Fibroblast of villous mesenchyme (primary cell): Measurements from ENCODE around the gene HNRNPF. TPM values are rescaled to one million over a fixed set of nuclear protein-coding genes. Genes with fewer than 3 reads are reported as not detected.
A peak's percentile ranks its signal among the peaks of the same experiment; 100 is the strongest.

ENCODE experiments used
- DNase-seq: peaks from one replicate; pipeline ENCODE4 v3.0.0-alpha.2; 2010; ENCODE audit warnings: low read depth
- H3K4me3 ChIP-seq: 2 replicates; pipeline ENCODE4 v1.5.1; 2011; ENCODE audit warnings: low read depth, mild to moderate bottlenecking, low read length
- total RNA-seq: library from RNA; depleted of rRNA; stranded (reverse); fragments of >200 nt; gene quantifications from 2 replicates; pipeline ENCODE4 v1.2.3, GENCODE V29; 2012
- TF ChIP-seq, protein P1 (sequence below): IDR thresholded peaks from 2 replicates; pipeline ENCODE4 v1.5.1; 2012; ENCODE audit warnings: low read depth, mild to moderate bottlenecking, low read length; ENCODE audit not compliant: insufficient read depth

Gene HNRNPF
- total RNA-seq, 1 donor, result 203 TPM

DNA sequence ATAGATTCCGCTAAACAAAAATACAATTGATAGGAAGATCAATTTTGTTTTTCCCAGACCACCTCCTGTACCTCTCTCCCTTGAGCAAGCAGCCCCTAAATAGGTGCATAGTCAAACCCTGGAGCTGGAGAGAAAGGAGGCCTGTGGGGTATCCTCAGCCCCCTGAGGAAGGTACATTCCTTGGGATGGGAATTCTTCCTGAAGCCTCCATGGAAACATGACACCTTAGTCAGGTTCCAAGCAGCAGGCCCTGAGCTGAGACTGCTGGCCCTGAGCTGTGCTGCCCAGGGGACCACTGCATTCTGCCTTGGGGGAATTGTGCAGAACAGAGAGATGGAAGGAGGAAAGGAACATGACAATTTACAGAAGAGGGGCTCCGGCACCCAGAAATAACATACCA is 7.4 kb downstream of the HNRNPF start:
- TF ChIP-seq, protein P1, sequence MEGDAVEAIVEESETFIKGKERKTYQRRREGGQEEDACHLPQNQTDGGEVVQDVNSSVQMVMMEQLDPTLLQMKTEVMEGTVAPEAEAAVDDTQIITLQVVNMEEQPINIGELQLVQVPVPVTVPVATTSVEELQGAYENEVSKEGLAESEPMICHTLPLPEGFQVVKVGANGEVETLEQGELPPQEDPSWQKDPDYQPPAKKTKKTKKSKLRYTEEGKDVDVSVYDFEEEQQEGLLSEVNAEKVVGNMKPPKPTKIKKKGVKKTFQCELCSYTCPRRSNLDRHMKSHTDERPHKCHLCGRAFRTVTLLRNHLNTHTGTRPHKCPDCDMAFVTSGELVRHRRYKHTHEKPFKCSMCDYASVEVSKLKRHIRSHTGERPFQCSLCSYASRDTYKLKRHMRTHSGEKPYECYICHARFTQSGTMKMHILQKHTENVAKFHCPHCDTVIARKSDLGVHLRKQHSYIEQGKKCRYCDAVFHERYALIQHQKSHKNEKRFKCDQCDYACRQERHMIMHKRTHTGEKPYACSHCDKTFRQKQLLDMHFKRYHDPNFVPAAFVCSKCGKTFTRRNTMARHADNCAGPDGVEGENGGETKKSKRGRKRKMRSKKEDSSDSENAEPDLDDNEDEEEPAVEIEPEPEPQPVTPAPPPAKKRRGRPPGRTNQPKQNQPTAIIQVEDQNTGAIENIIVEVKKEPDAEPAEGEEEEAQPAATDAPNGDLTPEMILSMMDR, result no peak

DNA sequence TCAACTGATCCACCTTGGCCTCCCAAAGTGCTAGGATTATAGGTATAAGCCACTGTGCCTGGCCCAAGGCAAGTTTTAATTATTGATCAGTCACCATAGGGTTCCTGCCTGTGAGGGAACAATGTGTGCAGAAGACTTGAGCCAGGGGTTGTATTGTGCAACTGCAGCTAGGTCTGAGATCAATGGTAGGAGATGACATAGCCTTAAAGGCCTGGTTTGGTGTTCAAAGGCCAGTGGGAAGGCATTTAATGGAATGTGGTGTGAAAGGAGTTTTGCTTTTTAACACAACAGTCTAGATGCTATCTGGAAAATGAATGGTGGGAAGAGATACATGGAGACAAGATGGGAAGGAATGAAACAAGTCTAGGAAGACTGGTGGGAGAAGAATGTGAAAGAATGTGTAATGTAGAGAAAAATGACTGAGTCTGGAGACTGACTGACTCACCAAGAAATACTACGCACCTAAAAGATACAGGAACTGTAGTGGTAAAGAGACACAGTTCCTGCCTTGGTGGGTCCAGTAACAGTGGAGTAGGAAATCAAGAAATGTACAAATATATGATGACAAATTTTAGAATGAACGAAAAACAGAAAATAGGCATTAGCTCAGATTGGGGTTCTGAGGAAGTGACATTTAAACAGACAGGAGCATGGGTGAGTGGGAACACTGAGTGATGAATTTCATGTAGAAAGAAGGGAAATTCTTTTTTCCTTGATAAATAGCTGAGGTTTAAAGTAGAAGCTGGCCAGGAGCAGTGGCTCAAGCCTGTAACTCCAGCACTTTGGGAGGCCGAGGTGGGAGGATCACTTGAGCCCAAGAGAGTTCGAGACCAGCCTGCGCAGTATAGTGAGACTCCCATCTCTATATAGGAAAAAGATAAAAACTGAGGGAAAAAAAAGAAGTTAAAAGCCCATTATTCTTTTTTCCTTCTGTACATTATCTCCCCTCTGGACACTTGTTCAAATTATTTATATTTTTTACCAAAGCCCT is 9.4 kb downstream of the HNRNPF start:
- no peak overlapping the region for H3K4me3 ChIP-seq
- TF ChIP-seq, protein P1, result no peak
- DNase-seq, result peak; percentile 63

More for the DNA sequence above, 7.4 kb downstream of the HNRNPF start:
- no peak for DNase-seq
- H3K4me3 ChIP-seq, result no peak overlapping the region

DNA sequence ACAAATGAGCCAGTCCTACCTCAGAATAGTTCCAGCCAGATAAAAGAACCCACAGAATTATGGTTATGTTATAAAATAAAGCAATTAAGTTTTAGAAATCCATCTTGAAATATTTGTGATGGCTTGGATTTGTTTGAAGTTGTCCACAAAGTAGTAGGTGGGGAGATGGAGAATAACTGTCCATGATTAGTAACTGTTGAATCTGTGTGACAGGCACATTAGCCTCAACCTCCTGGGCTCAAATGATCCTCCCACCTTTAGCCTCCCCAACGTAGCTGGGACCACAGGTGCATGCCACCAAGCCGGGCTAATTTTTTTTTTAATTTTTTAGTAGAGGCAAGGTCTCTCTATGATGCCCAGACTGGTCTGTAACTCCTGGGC is 10.1 kb downstream of the HNRNPF start:
- TF ChIP-seq, protein P1, result no peak
- DNase-seq, result no peak
- no peak overlapping the region for H3K4me3 ChIP-seq

DNA sequence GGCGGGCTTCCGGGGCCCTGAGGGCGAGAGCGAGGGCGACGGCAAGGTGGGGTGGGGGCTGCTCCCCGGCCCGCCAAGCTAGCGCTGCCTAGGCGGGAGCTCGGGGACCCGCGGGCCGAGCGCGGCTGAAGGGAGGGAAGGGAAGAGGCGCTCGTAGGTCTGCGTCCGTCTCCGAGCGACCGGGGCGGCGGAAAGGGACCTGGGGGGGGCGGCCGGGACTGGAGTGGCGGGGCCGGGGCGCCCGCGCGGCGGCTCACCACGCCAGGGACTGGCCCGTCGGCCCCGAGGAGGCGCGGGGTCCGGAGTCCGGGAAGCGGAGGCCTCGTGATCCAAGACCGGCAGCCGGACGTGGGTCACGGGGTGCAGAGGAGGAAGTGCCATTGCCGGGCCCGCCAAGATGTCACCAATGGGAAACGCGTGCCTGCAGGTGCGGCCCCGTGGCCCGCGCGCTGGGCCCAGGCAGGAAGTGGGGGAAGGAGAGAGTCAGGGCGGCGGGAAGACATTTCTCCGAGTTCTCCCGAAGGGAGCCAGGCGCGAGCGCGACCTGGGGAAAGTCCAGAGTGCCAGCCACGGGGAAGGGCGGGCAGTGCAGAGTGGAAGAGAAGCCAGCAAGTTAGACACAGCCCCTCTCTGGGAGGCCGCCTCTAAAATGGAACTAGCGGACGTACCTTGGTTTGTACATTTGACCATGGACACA is 11.9 kb downstream of the HNRNPF start:
- DNase-seq, result peak; percentile 86
- TF ChIP-seq, protein P1, result no peak

DNA sequence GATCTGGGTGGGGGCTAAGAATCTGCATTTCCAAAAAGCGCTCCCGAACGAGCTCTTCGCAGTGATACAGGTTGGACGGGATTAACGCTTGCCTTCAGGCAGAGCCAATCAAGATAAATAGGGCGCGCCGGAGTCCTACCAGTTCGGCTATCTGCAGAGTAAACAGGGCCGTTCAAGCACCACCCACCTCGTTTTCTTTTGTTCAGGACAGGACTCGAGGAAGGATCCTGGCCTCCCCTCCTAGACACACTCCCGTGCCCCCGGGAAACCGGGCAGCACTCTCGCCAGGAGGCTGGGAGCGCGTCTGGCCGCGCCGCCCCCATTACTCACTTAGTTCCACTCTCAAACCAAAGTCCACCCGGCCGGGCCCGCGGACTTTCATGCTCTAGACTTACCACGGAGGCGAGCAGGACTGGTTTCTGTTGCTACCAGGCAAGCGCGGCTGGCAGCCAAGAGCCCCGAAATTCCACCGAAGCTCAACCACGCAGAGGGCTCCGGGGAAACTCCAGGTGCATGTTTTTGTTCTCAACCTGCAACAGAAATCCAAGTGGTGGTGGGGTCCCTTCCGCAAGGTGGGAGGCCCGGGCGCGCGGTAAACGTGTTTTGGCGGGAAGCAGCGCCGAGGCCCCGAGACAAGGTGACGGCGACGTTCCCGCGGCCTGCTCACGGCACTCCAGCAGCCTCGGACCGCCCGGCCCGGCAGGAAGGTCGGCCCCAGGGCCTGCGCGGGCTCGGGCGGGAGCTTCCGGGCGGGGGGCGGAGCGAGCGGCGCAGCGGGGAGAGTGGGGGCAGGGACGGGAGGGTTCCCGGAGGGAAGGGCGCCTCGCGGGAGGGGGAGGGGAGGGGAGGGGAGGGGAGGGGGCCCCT is 12.7 kb downstream of the HNRNPF start:
- peak overlapping the region; percentile 73 for H3K4me3 ChIP-seq
- DNase-seq, result peak; percentile 74
- TF ChIP-seq, protein P1, result no peak

More for the DNA sequence above, 11.9 kb downstream of the HNRNPF start:
- H3K4me3 ChIP-seq, result peak overlapping the region; percentile 73

DNA sequence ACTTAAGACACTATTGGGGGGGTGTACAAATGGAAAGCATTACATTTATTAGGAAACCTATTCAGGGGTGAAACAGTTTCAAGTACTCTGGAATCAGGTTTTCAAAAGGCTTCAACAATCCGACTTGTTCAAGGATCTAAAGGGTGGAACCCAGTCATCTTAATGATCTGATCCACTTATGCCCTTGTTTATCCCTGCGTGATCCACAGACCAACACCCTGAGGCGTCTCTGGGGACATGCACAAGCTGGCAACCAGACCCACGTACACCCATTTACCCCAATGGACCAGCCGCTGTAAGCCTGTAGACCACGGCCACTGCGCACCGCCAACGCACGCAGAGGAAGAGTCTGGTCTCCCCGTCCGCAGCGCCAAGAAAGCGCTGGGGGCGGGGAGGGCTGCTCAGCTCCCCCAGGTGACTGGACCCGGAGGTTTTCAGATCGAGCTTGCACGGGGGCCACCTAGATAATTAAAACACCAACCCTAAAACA is 13.4 kb downstream of the HNRNPF start:
- TF ChIP-seq, protein P1, result no peak
- peak overlapping the region; percentile 73 for H3K4me3 ChIP-seq
- peak; percentile 30 for DNase-seq
